Natural killer cell (primary cell): ENCODE measurements around the gene TNFAIP8L2. TPM values are rescaled to one million over a fixed set of nuclear protein-coding genes. Genes with fewer than 3 reads are reported as not detected.
"Not testable (repeated sequence)": the region's sequence is repeated elsewhere in the genome, so short reads cannot be mapped to it uniquely, and the experiment has no call there.

Experiments
- ATAC-seq, 3 donors: fragments of 150-1000 bp in 2 of 3; fragments of 200-7000 bp in 1 of 3; cut with Tn5 transposase; 1 replicate in 1 of 3; 2 replicates in 2 of 3; pipeline ENCODE4 v1.10.0; 2021; ENCODE audit warnings: mild to moderate bottlenecking in 2 of 3, moderate library complexity in 2 of 3
- DNase-seq, 2 donors: peaks; one replicate each; pipeline versions ENCODE4 v3.0.0 to v3.0.0-alpha.2; 2013 to 2021; ENCODE audit warnings: mixed read lengths in 1 of 2
- H3K27ac ChIP-seq: one replicate; pipeline ENCODE4 v1.5.1; 2013; ENCODE audit warnings: mild to moderate bottlenecking, low read length
- H3K27me3 ChIP-seq: one replicate; pipeline ENCODE4 v1.6.1; 2013; ENCODE audit warnings: low read length; ENCODE audit not compliant: control insufficient read depth, insufficient read depth
- H3K36me3 ChIP-seq: one replicate; pipeline ENCODE4 v1.6.1; 2013; ENCODE audit warnings: low read length; ENCODE audit not compliant: control insufficient read depth, insufficient read depth
- H3K4me1 ChIP-seq: one replicate; pipeline ENCODE4 v1.6.1; 2013; ENCODE audit warnings: low read length; ENCODE audit not compliant: control insufficient read depth, insufficient read depth
- H3K4me3 ChIP-seq: one replicate; pipeline ENCODE4 v1.5.1; 2013; ENCODE audit warnings: low read length
- H3K9me3 ChIP-seq: one replicate; pipeline ENCODE4 v1.6.1; 2013; ENCODE audit warnings: low read length; ENCODE audit not compliant: control insufficient read depth, insufficient read depth
- H3K27ac Mint-ChIP-seq, 2 donors: one replicate each; pipeline ENCODE4 v1.8.0; 2022; ENCODE audit warnings: mild to moderate bottlenecking in 2 of 2, mixed read lengths in 2 of 2, moderate library complexity in 1 of 2
- H3K27me3 Mint-ChIP-seq, 2 donors: one replicate each; pipeline ENCODE4 v1.8.0; 2022; ENCODE audit warnings: low read depth in 2 of 2, mixed read lengths in 2 of 2
- H3K36me3 Mint-ChIP-seq: one replicate; pipeline ENCODE4 v1.8.0; 2022; ENCODE audit warnings: mixed read lengths
- H3K4me1 Mint-ChIP-seq, 2 donors: one replicate each; pipeline ENCODE4 v1.8.0; 2022; ENCODE audit warnings: mixed read lengths in 2 of 2
- H3K4me3 Mint-ChIP-seq: one replicate; pipeline ENCODE4 v1.8.0; 2022; ENCODE audit warnings: mild to moderate bottlenecking, moderate library complexity, mixed read lengths
- H3K9me3 Mint-ChIP-seq, 2 donors: one replicate each; pipeline ENCODE4 v1.8.0; 2022; ENCODE audit warnings: mixed read lengths in 2 of 2
- WGBS: methylation state at CpG from one replicate; pipeline ENCODE4 v1.1.7; 2013; ENCODE audit warnings: missing lambda C conversion rate; ENCODE audit not compliant: insufficient coverage; 5-methylcytosine and 5-hydroxymethylcytosine counted together
- intact Hi-C: fragments of 100-400 bp; cut with micrococcal nuclease; formaldehyde crosslinking; loops from one replicate; pipeline ENCODE4 v1.14.2; 2022
- total RNA-seq, 4 donors: library from RNA; stranded (reverse); fragments of 120-200 nt in 1 of 4; gene quantifications; one replicate each; pipeline versions ENCODE4 v1.2.3 to v1.2.4, GENCODE V29; 2013 to 2022
- TF ChIP-seq, protein P1 (sequence below): fragments of 200-600 bp; IDR thresholded peaks from one replicate; pipeline ENCODE4 v1.8.0; 2022; ENCODE audit warnings: antibody characterized with exemption

Gene TNFAIP8L2
- total RNA-seq, 3 donors from 2014 or later (not counting 1 experiment from before 2014, with no cell fraction given): 4.8 to 14.5 (median 5.7) TPM

- DNase-seq: no peak
- Histone ChIP-seq H3K27me3 (no peaks in the 10 kb centered on the region), H3K27ac (no peak overlapping the region), H3K4me3 (no peak overlapping the region), H3K4me1 (peaks cover 22% of the 10 kb centered on the region), H3K36me3 (no peaks in the 10 kb centered on the region), H3K9me3 (no peaks in the 10 kb centered on the region)
- H3K36me3 Mint-ChIP-seq: no peaks in the 10 kb centered on the region
- peaks cover 32 to 33% of the 10 kb centered on the region in 2 donors for H3K4me1 Mint-ChIP-seq
- H3K27ac Mint-ChIP-seq: no peak overlapping the region
- no peak overlapping the region for H3K4me3 Mint-ChIP-seq
- no peaks in the 10 kb centered on the region for H3K9me3 Mint-ChIP-seq
- ATAC-seq: no peak
- intact Hi-C loops: no loop called here
- TF ChIP-seq, protein P1, sequence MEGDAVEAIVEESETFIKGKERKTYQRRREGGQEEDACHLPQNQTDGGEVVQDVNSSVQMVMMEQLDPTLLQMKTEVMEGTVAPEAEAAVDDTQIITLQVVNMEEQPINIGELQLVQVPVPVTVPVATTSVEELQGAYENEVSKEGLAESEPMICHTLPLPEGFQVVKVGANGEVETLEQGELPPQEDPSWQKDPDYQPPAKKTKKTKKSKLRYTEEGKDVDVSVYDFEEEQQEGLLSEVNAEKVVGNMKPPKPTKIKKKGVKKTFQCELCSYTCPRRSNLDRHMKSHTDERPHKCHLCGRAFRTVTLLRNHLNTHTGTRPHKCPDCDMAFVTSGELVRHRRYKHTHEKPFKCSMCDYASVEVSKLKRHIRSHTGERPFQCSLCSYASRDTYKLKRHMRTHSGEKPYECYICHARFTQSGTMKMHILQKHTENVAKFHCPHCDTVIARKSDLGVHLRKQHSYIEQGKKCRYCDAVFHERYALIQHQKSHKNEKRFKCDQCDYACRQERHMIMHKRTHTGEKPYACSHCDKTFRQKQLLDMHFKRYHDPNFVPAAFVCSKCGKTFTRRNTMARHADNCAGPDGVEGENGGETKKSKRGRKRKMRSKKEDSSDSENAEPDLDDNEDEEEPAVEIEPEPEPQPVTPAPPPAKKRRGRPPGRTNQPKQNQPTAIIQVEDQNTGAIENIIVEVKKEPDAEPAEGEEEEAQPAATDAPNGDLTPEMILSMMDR: no peak
- H3K27me3 Mint-ChIP-seq: peaks cover 7 to 10% of the 10 kb centered on the region in 2 donors
- WGBS: 83% methylated on average over 1 of the region's 1 CpG
These were observed 37.4 kb downstream of the TNFAIP8L2 start for GRCh38 chr1:151193856-151194255.

DNA sequence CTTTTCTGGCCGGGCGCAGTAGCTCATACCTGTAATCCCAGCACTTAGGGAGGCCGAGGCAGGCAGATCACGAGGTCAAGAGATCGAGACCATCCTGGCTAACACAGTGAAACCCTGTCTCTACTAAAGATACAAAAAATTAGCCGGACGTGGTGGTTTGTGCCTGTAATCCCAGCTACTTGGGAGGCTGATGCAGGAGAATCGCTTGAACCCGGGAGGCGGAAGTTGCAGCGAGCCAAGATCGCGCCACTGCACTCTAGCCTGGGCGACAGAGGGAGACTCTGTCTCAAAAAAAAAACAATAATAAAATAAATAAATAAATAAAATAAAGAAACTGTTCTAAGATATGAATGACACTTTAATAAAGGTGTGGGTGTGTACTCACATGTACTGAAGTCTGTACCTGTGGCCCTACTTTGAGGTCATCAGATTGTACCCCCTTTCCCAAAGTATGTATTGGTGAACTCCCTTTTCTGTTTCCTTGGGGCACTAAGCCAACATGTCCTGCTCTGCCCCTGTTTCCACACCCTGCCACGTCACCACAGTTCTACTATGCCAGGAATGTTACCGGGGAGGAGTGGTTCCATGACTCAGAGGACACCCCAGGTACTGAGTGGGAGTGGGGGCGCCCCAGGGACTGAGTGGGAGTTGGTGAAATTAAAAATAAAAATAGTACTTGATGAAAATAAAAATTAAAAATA lies 38.6 kb downstream of the TNFAIP8L2 start:
- Mint-ChIP-seq H3K27me3 (peaks cover 7 to 10% of the 10 kb centered on the region in 2 donors), H3K4me1 (peaks cover 32 to 33% of the 10 kb centered on the region in 2 donors)
- H3K4me1 ChIP-seq: peaks cover 25% of the 10 kb centered on the region
- H3K4me3 ChIP-seq, intact Hi-C loops, H3K27ac ChIP-seq, H3K4me3 Mint-ChIP-seq, ATAC-seq, H3K27ac Mint-ChIP-seq, H3K27me3 ChIP-seq, H3K36me3 ChIP-seq, H3K9me3 ChIP-seq, DNase-seq, H3K36me3 Mint-ChIP-seq, H3K9me3 Mint-ChIP-seq: not testable (repeated sequence)
- WGBS: 94% methylated on average over 11 of the region's 17 CpGs

DNA sequence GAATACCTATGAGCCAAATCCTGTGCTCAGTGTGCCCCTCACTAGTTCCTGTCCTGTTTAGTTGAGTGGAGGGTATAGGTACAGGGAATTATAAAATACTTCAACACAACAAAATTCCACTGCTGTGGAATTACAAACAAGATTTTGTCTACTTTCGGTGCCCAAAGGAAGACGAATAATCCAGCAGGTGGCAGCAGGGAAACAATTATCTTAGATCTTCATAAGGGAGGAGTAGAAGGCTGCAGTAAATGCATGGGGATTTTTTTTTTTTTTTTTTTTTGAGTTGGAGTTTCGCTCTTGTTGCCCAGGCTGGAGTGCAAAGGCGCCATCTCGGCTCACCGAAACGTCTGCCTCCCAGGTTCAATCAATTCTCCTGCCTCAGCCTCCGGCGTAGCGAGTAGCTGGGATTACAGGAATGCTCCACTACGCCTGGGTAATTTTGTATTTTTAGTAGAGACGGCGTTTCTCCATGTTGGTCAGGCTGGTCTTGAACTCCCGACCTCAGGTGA lies 39.9 kb downstream of the TNFAIP8L2 start:
- no peaks in the 10 kb centered on the region for H3K9me3 ChIP-seq
- H3K4me1 ChIP-seq: peaks cover 23% of the 10 kb centered on the region
- H3K27me3 Mint-ChIP-seq: peaks cover 7% of the 10 kb centered on the region in 2 donors
- WGBS: 38% methylated on average over 13 of the region's 14 CpGs
- no peak overlapping the region for H3K27ac ChIP-seq
- no peaks in the 10 kb centered on the region for H3K36me3 Mint-ChIP-seq
- no peaks in the 10 kb centered on the region for H3K9me3 Mint-ChIP-seq
- no peak overlapping the region for H3K4me3 ChIP-seq
- no peaks in the 10 kb centered on the region for H3K36me3 ChIP-seq
- TF ChIP-seq, protein P1: peak; percentile 25
- H3K4me1 Mint-ChIP-seq: peaks cover 28 to 29% of the 10 kb centered on the region in 2 donors
- ATAC-seq (no peak), DNase-seq (peak in 1 of 2 donors; percentile 81)
- H3K27ac Mint-ChIP-seq: no peak overlapping the region
- H3K27me3 ChIP-seq: no peaks in the 10 kb centered on the region
- intact Hi-C loops: no loop called here
- peak overlapping the region; percentile 47 for H3K4me3 Mint-ChIP-seq

DNA sequence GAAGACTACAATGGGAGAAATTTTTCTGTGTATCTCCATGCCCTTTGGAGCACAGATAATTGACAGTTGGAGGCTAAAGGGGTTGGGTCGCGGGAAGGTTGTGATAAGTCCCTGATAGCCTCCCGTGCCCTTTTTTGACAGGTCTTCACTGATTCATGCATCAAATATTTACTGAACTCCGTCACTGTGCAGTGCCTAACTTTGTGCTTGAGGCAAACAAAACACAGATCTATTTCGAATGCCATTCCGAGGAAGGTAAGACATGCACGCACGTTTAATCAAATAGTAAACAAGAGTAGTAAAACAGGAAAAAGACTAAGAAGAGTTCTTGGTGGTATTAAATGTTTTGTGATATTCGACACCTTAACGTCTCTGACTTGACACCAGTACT lies 41.4 kb downstream of the TNFAIP8L2 start:
- ATAC-seq (no peak), DNase-seq (no peak)
- WGBS: 23% methylated on average over 10 of the region's 10 CpGs
- Mint-ChIP-seq H3K4me1 (peaks cover 28 to 29% of the 10 kb centered on the region in 2 donors), H3K27me3 (peaks cover 7% of the 10 kb centered on the region in 2 donors), H3K27ac (peak overlapping the region; percentile 98 to 99), H3K36me3 (no peaks in the 10 kb centered on the region), H3K4me3 (peak overlapping the region; percentile 100), H3K9me3 (no peaks in the 10 kb centered on the region)
- no peaks in the 10 kb centered on the region for H3K9me3 ChIP-seq
- intact Hi-C loops: loop anchor here (1.0 kb wide), 2 partner anchors 8 to 53 kb away; partner anchors contain the start of gene VPS72
- peak overlapping the region; percentile 69 for H3K4me3 ChIP-seq
- H3K36me3 ChIP-seq: peaks cover 1% of the 10 kb centered on the region
- H3K27me3 ChIP-seq: no peaks in the 10 kb centered on the region
- H3K4me1 ChIP-seq: peaks cover 26% of the 10 kb centered on the region
- TF ChIP-seq, protein P1: no peak
- peak overlapping the region; percentile 54 for H3K27ac ChIP-seq
